T-helper 1 cell (primary cell): Measurements from ENCODE around the gene MOK.
A peak's percentile ranks its signal among the peaks of the same experiment; 100 is the strongest.

ENCODE experiments used
- DNase-seq, 5 donors: peaks; one replicate each; pipeline ENCODE4 v3.0.0-alpha.2; 2012 to 2020

The MOK gene

DNA sequence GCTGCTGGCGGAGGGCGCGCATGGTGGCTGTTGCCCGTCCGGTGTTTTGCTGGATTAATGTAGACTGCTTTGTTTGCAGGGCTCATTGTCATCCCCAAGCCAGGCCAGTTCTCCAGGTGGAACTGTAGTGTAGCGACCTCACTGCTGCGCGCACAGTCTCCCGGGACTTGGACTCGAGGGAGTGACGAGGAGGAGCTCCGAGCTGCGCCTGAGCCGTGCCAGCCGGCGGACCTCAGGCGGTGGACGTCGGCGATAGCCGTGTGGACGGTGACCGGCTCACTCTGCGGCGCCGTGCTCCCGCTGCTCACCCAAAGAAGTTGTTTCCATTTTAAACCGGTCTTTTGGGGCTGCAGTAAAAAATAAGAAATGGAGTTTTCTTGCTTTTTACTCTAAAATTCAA is 82.2 kb downstream of the MOK start:
- DNase-seq: no peak

DNA sequence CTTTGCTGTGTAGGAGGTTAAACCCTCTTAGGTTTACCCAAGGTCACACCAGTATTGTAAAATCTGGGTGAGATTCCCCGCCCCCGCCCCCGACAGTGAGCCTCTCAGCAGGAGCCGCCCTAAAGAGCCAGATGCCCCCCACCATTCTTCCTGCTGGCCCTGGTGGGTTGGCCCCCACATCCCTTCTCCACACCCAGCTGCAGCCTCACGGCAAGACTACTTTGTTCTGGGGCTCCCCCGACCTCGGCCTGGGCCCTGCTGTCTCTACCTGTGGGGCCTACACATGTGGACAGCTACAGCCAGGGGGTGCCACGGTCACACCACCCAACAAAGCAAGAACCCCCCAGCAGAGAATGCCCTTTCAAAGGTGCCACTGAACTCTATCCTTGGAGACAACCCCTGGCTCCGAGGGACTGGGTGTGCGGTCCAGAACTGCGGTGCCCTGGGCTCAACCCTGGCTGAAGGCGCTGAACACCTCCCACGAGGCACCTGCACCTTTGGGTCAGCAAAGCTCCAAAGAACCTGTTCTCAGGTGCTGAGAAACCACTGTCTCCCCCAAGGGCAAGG is 82.9 kb downstream of the MOK start:
- no peak for DNase-seq

- peak in 1 of 5 donors; percentile 11 for DNase-seq
Observed at GRCh38 chr14:102221026-102221425, 83.9 kb downstream of the MOK start.

DNA sequence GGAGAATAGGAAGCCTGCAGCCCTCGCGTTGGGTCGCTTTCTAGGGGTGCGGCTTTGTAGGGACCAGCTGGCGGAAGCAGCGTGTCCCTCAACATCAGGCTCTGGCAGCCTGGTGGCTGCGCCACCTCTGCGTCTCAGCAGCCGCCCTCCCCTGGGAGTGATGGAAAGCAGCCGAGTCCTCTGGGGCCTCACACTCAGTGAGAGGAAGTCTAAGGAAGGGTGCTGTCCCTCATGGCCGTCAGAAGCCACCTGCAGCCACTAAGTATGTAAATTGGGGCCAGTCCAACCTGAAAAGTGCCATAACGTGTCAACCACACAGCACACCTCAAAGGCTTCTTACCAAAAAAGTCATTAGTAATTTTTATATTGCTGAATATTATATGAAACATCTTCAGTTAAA is 84.9 kb downstream of the MOK start:
- no peak for DNase-seq

DNA sequence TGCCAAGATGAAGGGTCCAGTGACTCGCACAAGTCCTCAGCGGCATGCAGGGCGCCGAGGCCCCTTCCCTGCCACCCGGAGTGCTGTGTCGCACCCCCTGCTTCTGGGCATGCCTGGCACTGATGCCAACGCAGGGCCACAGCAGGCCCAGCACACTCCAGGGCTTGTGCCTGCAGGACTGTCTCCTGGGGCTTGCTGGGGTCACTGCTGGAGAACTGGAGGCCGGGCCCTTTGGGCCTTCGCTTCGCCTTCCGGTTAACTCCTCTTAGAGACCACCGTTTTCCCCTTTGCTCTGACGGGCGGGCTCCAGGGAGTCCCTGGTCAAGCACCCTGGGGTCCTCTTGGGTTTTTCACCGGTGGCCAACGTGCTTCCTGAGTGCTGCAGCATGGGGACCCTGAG is 85.6 kb downstream of the MOK start:
- no peak for DNase-seq

GRCh38 chr14:102218688-102219087 is 86.3 kb downstream of the MOK start:
- DNase-seq: no peak

- no peak for DNase-seq
Observed at GRCh38 chr14:102217987-102218421, 87.0 kb downstream of the MOK start.

DNA sequence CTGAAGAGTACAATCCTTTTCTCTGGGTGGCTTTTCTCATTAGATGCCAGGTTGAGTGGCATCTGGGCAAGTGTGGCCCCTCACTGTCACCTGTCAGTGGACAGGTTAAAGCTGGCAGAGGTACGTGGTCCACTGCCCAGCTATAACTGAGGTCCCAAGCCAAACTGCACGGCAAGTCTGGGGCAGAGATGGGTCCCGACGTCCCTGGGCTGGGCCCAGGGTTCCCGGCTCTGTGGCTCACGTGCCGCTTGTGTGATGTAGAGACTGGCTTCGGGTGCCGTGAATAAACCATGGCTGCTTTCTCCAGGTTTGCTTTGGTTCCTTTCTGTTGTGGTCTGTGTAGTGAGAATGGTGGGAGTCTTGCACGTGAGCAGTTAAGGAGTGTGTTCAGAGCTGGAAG is 87.6 kb downstream of the MOK start:
- no peak for DNase-seq

DNA sequence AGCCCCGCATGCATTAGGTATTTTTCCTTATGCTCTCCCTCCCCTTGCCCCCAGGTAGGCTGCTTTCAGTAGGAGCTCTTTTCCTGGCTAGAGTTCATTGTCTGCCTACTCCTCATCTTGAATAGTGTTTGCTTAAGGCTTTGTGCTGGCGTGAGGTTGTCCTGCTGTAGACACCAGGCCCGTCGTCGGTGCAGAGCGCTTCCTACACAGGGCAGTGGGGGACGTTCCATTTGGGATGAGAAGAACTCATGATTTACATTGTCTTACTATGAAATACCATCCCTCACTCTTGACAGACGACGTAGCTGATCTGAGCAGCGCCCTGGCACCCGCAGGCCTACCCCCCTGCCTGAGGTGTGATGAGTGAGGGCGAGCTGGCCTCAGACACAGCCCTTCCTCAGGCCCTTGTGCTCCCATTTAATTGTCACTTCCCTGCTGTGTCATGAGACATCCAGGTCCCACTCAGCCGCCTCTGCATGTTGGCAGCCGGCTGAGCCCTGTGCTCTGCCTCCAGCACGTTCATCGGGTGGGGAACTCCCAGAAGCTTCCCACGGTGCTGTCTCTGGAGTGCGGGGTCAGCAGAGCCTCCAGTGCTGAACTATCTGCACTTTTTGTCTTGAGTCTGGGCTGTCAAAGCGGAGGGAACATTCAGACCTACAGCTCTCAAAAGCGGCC is 89.3 kb downstream of the MOK start:
- DNase-seq: no peak

DNA sequence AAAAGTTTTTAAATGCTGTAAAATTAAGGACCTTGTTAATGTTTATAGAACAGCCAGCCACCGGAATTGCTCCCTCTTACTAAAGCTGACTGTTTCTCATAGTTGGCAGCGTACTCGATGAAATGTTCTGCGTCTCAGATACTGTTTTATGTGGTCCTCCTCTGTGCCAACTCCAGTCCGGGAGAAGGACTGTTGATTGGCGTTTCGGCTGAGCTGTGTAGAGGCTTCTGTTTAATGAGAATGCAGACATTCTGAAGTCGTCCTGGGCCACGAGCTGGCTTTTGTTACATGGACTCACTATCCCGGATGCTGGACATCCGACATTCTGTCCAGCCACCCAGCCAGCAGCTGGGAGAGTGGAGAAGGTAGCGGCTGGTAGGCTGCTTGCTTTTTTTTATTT is 89.9 kb downstream of the MOK start:
- DNase-seq: no peak

DNA sequence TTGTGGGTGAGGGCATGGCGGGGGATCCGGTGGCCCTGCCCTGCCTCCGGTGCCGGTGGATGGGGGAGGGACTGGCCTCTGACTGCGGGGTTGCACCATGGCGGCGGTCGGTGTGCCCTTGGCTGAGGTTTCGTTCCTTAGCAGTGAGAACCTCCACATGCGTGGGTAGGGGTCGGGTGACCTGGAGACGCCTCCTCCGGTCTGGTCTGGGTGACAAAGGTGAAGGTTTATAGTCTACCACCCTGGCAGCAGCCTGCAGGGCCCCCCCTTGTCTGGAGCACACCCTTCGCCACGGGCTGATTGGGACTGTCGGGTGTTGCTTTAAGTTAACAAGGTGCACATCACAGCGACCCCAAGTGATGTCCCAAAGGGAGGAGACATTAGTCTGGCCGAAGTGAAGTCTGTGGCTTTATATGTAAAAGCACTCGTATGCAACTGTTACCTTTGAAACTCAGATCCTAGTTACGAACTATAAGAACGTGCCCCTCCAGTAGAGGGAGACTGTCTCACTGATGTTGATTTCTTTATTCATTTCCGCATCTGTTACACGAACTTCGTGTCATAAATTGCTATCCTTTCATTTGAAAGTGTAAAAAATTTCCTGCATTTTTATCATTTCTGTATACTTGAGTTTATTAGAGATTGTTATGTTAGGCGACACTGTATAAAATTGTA is 90.8 kb downstream of the MOK start:
- no peak for DNase-seq

DNA sequence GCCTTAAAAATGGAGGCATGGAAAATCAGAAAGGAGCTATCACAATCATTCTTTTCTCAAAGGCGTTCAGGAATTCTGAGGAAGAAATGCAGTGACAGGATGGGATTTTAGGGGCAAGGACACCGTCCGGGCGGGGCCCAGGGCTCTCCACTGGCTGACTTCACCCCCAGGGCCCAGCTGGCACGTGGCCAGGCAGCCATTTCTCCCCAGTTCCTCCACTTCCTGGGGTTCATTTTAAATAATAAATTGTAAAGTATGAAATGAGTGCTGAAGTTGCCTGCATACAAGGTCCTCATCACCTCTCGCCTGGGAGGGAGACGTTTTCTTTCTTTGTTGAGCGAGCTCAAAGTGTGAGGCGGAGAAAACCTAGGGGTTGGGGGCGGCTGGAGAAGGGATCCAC is 91.5 kb downstream of the MOK start:
- no peak for DNase-seq

- no peak for DNase-seq
Observed at GRCh38 chr14:102212845-102213244, 92.1 kb downstream of the MOK start.

DNA sequence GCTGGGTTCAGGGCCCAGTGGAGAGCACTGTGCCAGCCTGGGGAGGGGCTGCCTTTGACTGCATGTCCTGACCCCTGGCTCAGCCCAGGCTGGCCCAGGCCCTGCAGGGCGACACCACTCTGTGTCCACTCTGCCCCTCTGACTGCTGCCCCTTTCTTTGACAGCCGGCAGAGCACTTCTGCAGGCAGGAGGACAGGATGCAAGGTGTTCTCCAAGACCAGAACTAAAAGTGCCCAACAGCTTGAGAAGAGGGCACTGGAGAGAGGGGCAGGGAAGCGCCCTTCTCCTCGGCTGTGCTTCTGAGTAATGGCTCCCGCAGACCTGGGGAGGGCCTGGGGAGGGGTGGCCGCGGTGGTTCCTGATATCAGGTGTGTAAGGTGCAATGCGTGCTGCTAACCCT is 92.6 kb downstream of the MOK start:
- no peak for DNase-seq

DNA sequence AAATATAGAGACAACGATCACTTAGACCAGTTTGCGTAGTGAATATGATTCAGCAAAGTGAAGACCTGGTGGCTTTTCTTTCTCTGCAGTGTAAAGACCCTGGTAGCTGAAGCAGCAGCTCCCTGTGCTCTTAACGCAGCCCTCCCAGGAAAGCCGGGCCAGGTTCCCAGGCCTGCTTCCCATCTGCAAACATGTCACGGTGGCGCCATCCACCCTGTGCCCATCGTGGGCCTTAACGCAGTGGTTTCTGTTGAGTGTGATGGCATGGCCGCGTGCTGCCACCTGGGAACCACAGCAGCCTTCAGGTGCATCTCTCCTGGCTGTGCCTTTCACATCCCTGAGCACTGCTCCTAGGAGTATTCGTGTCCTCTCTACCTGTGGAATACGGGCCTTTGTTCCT is 93.7 kb downstream of the MOK start:
- DNase-seq: no peak

- DNase-seq: no peak
Observed at GRCh38 chr14:102210421-102211042, 94.4 kb downstream of the MOK start.

DNA sequence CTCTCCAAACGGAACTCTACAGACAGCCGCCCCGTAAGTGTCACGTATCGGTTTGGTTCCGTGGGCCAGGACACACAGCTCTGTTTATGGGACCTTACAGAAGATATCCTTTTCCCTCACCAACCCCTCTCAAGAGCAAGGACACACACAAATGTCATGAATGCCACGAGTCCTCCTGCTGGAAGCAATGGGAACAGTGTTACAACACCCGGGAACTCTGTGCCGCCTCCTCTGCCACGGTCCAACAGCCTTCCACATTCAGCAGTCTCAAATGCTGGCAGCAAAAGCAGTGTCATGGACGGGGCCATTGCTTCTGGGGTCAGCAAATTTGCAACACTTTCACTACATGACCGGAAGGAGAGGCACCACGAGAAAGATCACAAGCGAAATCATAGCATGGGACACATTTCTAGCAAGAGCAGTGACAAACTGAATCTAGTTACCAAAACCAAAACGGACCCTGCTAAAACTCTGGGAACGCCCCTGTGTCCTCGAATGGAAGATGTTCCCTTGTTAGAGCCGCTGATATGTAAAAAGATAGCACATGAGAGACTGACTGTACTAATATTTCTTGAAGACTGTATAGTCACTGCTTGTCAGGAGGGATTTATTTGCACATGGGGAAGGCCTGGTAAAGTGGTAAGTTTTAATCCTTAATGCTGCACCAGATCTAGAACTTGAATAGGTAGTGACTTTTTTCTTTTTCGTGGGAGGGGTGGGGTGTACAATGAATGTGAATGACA is 95.6 kb downstream of the MOK start:
- no peak for DNase-seq

- DNase-seq: no peak
Observed at GRCh38 chr14:102208741-102209140, 96.2 kb downstream of the MOK start.

- DNase-seq: no peak
Observed at GRCh38 chr14:102207831-102208365, 97.1 kb downstream of the MOK start.

GRCh38 chr14:102206918-102207317 is 98.0 kb downstream of the MOK start:
- no peak for DNase-seq

GRCh38 chr14:102205560-102205959 is 99.4 kb downstream of the MOK start:
- no peak for DNase-seq

DNA sequence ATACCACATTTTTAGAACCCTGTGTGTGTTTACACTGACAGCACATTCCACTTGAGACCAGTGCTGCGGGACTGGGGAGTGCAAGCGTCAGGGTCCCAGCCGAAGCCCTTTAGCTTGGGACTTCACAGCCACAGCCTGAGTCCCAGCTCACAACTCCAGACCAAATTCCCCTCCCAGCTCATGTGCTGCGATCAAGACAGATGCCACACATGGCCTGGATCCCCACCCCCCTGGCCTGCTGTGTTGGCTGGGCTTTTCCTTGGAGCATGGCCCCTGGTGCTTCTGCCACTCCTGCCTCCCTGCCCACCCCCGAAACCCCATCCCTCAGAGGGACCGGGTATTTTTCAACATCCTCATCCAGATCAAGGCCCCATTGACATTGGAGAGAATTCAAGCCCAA is 101.6 kb downstream of the MOK start:
- DNase-seq: no peak

DNA sequence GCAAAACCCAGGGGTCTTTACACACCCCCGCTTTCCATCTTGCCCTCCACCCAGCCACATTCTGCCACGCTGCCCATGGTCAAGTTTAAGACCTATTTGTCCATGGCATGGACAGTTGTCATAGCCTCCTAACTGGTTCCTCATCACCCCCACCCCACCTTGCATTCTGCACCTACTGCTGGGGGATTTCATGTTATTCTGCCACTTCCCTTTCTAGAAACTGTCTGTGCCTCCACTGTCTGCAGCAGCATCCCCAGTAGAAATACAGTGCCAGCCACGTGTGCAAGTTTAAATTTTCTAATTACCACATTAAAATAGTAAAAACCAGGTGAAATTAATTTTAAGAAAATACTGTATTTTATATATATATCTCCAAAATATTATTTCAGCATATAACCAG is 102.0 kb downstream of the MOK start:
- no peak for DNase-seq
